A549 (cell line): ENCODE results near the gene RTN4IP1. TPM values are rescaled to one million over a fixed set of nuclear protein-coding genes. Genes with fewer than 3 reads are reported as not detected.
A peak's percentile ranks its signal among the peaks of the same experiment; 100 is the strongest.
"Not testable (repeated sequence)": the region's sequence is repeated elsewhere in the genome, so short reads cannot be mapped to it uniquely, and the experiment has no call there.

Source experiments
- ATAC-seq, 2 experiments: fragments of 200-7000 bp in 1 of 2; fragments of >200 bp in 1 of 2; cut with Nextera tagmentation in 1 of 2; cut with Tn5 transposase in 1 of 2; 3 replicates each; pipeline versions ENCODE4 v1.8.0 to v1.9.1; 2018 to 2020; ENCODE audit warnings: mild to moderate bottlenecking in 1 of 2, moderate library complexity in 1 of 2
- CTCF ChIA-PET: fragments of 300-600 bp; sonication (Branson Sonifier 250); formaldehyde crosslinking; extraction: SDS; loops from one replicate; lab custom pipeline; 2021; ENCODE audit warnings: antibody characterized with exemption, inconsistent platforms; lab: Yijun Ruan, JAX
- POLR2A ChIA-PET: fragments of 350-600 bp; formaldehyde crosslinking; extraction: SDS; loops from one replicate; lab custom pipeline; 2021; ENCODE audit warnings: antibody characterized with exemption, inconsistent platforms; lab: Yijun Ruan, JAX
- DNase-seq, 2 experiments: peaks; one replicate each; pipeline versions ENCODE4 v3.0.0 to v3.0.0-alpha.2; 2011 to 2016; ENCODE audit warnings: low read depth in 1 of 2, low spot score in 1 of 2
- FAIRE-seq: peaks from 2 replicates; lab custom pipeline; 2011; peaks lifted over from hg19 to GRCh38; lab: Jason Lieb, UNC
- H3K27ac ChIP-seq, 2 experiments: fragments of >200 bp; sonication (Bioruptor Twin); formaldehyde crosslinking; 3 replicates each; pipeline ENCODE4 v1.5.1; 2016 to 2017
- H3K4me1 ChIP-seq: fragments of >200 bp; sonication (Bioruptor Twin); formaldehyde crosslinking; 3 replicates; pipeline ENCODE4 v1.6.1; 2016
- H3K4me2 ChIP-seq: fragments of >200 bp; sonication (Bioruptor Twin); formaldehyde crosslinking; 3 replicates; pipeline ENCODE4 v1.6.1; 2016
- H3K4me3 ChIP-seq: fragments of >200 bp; sonication (Bioruptor Twin); formaldehyde crosslinking; 3 replicates; pipeline ENCODE4 v1.5.1; 2016
- H3K9me3 ChIP-seq: fragments of >200 bp; sonication (Bioruptor Twin); formaldehyde crosslinking; 3 replicates; pipeline ENCODE4 v1.6.1; 2016
- BCL3 ChIP-seq: fragments of >200 bp; sonication (Bioruptor Twin); formaldehyde crosslinking; IDR thresholded peaks from 3 replicates; pipeline ENCODE4 v1.6.1; 2016
- CBX2 ChIP-seq: fragments of 200-600 bp; sonication (generic); IDR thresholded peaks from 2 replicates; pipeline ENCODE4 v1.6.1; 2016; ENCODE audit warnings: low read depth, mild to moderate bottlenecking, borderline replicate concordance
- CEBPB ChIP-seq, 2 experiments: fragments of >200 bp in 1 of 2; sonication (Bioruptor Twin) in 1 of 2; formaldehyde crosslinking in 1 of 2; IDR thresholded peaks; 2 replicates each; pipeline ENCODE4 v1.6.1; 2012 to 2016
- EP300 ChIP-seq, 2 experiments: fragments of >200 bp; sonication (Bioruptor Twin); formaldehyde crosslinking; IDR thresholded peaks; 2 replicates in 1 of 2; 3 replicates in 1 of 2; pipeline ENCODE4 v1.6.1; 2016 to 2017
- FOSB ChIP-seq: fragments of 250-450 bp; sonication (Bioruptor Pico); IDR thresholded peaks from 2 replicates; pipeline ENCODE4 v1.5.0; 2020; ENCODE audit warnings: mild to moderate bottlenecking, moderate library complexity
- GATA3 ChIP-seq: IDR thresholded peaks from 2 replicates; pipeline ENCODE4 v1.6.1; 2012; ENCODE audit warnings: borderline replicate concordance
- HEYL ChIP-seq: fragments of 250-450 bp; sonication (Bioruptor Pico); IDR thresholded peaks from 2 replicates; pipeline ENCODE4 v1.8.0; 2021; ENCODE audit warnings: mild to moderate bottlenecking, moderate library complexity
- HOXB5 ChIP-seq: fragments of 250-450 bp; sonication (Bioruptor Pico); IDR thresholded peaks from 2 replicates; pipeline ENCODE4 v1.5.0; 2020; ENCODE audit warnings: mild to moderate bottlenecking, moderate library complexity
- KDM5A ChIP-seq: fragments of 200-600 bp; sonication (generic); IDR thresholded peaks from 2 replicates; pipeline ENCODE4 v1.6.1; 2016; ENCODE audit warnings: antibody characterized with exemption, mild to moderate bottlenecking
- MAZ ChIP-seq: fragments of 150-350 bp; IDR thresholded peaks from 2 replicates; pipeline ENCODE4 v1.6.1; 2014; ENCODE audit warnings: antibody characterized with exemption, low read depth, low read length, borderline replicate concordance
- PBX3 ChIP-seq: IDR thresholded peaks from 2 replicates; pipeline ENCODE4 v1.6.1; 2012
- PHF8 ChIP-seq: fragments of 200-600 bp; sonication (generic); IDR thresholded peaks from 2 replicates; pipeline ENCODE4 v1.6.1; 2016; ENCODE audit warnings: low read depth, mild to moderate bottlenecking, antibody characterized with exemption, moderate library complexity, borderline replicate concordance
- POLR2A ChIP-seq: IDR thresholded peaks from 2 replicates; pipeline ENCODE4 v1.6.1; 2012; ENCODE audit warnings: mild to moderate bottlenecking, low read length
- RAD21 ChIP-seq, 2 experiments: fragments of >200 bp in 1 of 2; sonication (Bioruptor Twin) in 1 of 2; formaldehyde crosslinking in 1 of 2; IDR thresholded peaks in 1 of 2; conservative IDR thresholded peaks in 1 of 2; 2 replicates in 1 of 2; 3 replicates in 1 of 2; pipeline ENCODE4 v1.6.1; 2012 to 2018; ENCODE audit warnings: inconsistent platforms in 1 of 2
- RNF2 ChIP-seq: fragments of 200-600 bp; sonication (generic); IDR thresholded peaks from 2 replicates; pipeline ENCODE4 v1.6.1; 2016; ENCODE audit warnings: low read depth, mild to moderate bottlenecking, antibody characterized with exemption, moderate library complexity, borderline replicate concordance
- USF2 ChIP-seq: fragments of 450-650 bp; IDR thresholded peaks from 2 replicates; pipeline ENCODE4 v1.6.1; 2014; ENCODE audit warnings: antibody characterized with exemption
- ZC3H11A ChIP-seq: fragments of 450-650 bp; IDR thresholded peaks from 2 replicates; pipeline ENCODE4 v1.6.1; 2014; ENCODE audit warnings: antibody characterized with exemption, mild to moderate bottlenecking
- WGBS: methylation state at CpG from one replicate; pipeline ENCODE4 v1.1.6; 2017; ENCODE audit errors: missing lambda C conversion rate; 5-methylcytosine and 5-hydroxymethylcytosine counted together
- polyA plus RNA-seq, 4 experiments: library from polyadenylated mRNA; depleted of rRNA in 3 of 4; stranded (reverse); fragments of >200 nt; fragmentation: RNase III in 1 of 4; extraction: RNeasy Plus Mini Kit Qiagen cat#74134 plus additional on column Dnase treatment in 1 of 4; gene quantifications; 2 replicates in 3 of 4; 3 replicates in 1 of 4; pipeline ENCODE4 v1.2.3, GENCODE V29; 2011 to 2017
- TF ChIP-seq, protein P1 (sequence below): fragments of 250-450 bp; sonication (Bioruptor Pico); IDR thresholded peaks from 2 replicates; pipeline ENCODE4 v1.5.0; 2020; ENCODE audit warnings: low read depth, mild to moderate bottlenecking, moderate library complexity
- TF ChIP-seq, protein P2 (sequence below): fragments of >200 bp; sonication (Bioruptor Twin); formaldehyde crosslinking; IDR thresholded peaks from 3 replicates; pipeline ENCODE4 v1.5.1; 2016
- TF ChIP-seq, protein P3 (sequence below): fragments of 200-600 bp; sonication (generic); IDR thresholded peaks from 2 replicates; pipeline ENCODE4 v1.6.1; 2016; ENCODE audit warnings: antibody characterized with exemption, mild to moderate bottlenecking, moderate library complexity

Gene RTN4IP1
- polyA plus RNA-seq, 2 of the 4 experiments (the other 2 are of a cell fraction) = 13.9 to 15.1 TPM

GRCh38 chr6:106629859-106630163, 513 bp upstream of the RTN4IP1 start:
- Histone ChIP-seq H3K4me1 (peaks cover 15% of the 10 kb centered on the region), H3K4me2 (peak overlapping the region; percentile 95), H3K27ac (peak overlapping the region; percentile 84 to 97), H3K9me3 (no peaks in the 10 kb centered on the region), H3K4me3 (peak overlapping the region; percentile 86)
- no peak for DNase-seq
- CTCF ChIA-PET = no interaction called here
- no peak for ATAC-seq
- WGBS = 0% methylated on average over 6 of the region's 14 CpGs
- POLR2A ChIA-PET = no interaction called here
- FAIRE-seq = no peak
- no peak for TF ChIP-seq RNF2
- TF ChIP-seq, protein P1, sequence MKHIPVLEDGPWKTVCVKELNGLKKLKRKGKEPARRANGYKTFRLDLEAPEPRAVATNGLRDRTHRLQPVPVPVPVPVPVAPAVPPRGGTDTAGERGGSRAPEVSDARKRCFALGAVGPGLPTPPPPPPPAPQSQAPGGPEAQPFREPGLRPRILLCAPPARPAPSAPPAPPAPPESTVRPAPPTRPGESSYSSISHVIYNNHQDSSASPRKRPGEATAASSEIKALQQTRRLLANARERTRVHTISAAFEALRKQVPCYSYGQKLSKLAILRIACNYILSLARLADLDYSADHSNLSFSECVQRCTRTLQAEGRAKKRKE (CRISPR knock-in tag) = no peak
- no peak for TF ChIP-seq BCL3
- no peak for TF ChIP-seq HEYL (CRISPR knock-in tag)
- 0 out of 2 replicates have a peak, but pooled peaks have one; percentile 39 for TF ChIP-seq PHF8
- peak; percentile 70; the same call in 1 of the 2 replicates for TF ChIP-seq KDM5A

- ChIA-PET POLR2A (no interaction called here), CTCF (no interaction called here)
- TF ChIP-seq HEYL (CRISPR knock-in tag) (no peak), CEBPB (IDR thresholded peaks at IDR 0.05) (no peak), GATA3 (no peak), RNF2 (no peak), POLR2A (no peak), EP300 (IDR thresholded peaks at IDR 0.05) (no peak), FOSB (CRISPR knock-in tag) (no peak), RAD21 (conservative IDR thresholded peaks at IDR 0.05 in 1 of 2, IDR thresholded peaks at IDR 0.05 in 1 of 2) (no peak), PBX3 (no peak)
- TF ChIP-seq, protein P2, sequence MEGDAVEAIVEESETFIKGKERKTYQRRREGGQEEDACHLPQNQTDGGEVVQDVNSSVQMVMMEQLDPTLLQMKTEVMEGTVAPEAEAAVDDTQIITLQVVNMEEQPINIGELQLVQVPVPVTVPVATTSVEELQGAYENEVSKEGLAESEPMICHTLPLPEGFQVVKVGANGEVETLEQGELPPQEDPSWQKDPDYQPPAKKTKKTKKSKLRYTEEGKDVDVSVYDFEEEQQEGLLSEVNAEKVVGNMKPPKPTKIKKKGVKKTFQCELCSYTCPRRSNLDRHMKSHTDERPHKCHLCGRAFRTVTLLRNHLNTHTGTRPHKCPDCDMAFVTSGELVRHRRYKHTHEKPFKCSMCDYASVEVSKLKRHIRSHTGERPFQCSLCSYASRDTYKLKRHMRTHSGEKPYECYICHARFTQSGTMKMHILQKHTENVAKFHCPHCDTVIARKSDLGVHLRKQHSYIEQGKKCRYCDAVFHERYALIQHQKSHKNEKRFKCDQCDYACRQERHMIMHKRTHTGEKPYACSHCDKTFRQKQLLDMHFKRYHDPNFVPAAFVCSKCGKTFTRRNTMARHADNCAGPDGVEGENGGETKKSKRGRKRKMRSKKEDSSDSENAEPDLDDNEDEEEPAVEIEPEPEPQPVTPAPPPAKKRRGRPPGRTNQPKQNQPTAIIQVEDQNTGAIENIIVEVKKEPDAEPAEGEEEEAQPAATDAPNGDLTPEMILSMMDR = no peak
- Histone ChIP-seq H3K4me2 (peak overlapping the region; percentile 85), H3K27ac (peak overlapping the region; percentile 84 to 97), H3K9me3 (no peaks in the 10 kb centered on the region), H3K4me3 (peak overlapping the region; percentile 86), H3K4me1 (peaks cover 15% of the 10 kb centered on the region)
- WGBS = 16% methylated on average over 7 of the region's 7 CpGs
- peak; percentile 27 to 49; a peak in 3 of 6 replicates for ATAC-seq
- no peak for FAIRE-seq
- no peak for DNase-seq
Observed at GRCh38 chr6:106628658-106629102, 618 bp downstream of the RTN4IP1 start.

- POLR2A ChIA-PET, ATAC-seq, H3K4me3 ChIP-seq, DNase-seq, H3K27ac ChIP-seq, H3K9me3 ChIP-seq, FAIRE-seq: not testable (repeated sequence)
- CTCF ChIA-PET = interaction anchor here (0.6 to 1.5 kb wide), 2 partner anchors 18 to 352 kb away, joined by 3 read pairs; no protein-coding TSS in a partner anchor
- Histone ChIP-seq H3K4me2 (peak overlapping the region; percentile 85; the same call in 2 of the 3 replicates), H3K4me1 (peaks cover 15% of the 10 kb centered on the region)
- 98% methylated on average over 14 of the region's 16 CpGs for WGBS
Observed at GRCh38 chr6:106627760-106628159, 1.5 kb downstream of the RTN4IP1 start.

DNA sequence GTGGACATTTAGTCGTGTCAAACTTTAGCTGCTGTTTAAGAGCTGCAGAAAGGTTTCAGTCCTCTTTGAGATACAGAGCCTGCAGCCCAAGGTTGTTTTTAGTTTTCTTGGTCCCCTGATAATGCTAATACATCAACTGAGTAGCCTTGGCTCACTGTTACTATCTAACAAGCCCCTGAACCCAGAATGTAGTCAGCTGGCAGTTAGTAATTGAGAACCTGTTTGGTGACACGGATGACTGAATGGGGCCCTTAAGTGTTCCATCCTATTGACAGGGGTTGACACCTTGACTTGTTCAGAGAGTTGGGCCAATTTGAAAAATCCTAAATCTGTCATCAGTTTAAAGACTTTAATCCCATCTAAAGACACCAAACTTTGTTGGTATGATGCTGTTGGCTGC, 2.8 kb downstream of the RTN4IP1 start:
- FAIRE-seq (no peak), DNase-seq (no peak), ATAC-seq (no peak)
- Histone ChIP-seq H3K4me3 (no peak overlapping the region), H3K4me2 (no peak overlapping the region), H3K4me1 (peaks cover 15% of the 10 kb centered on the region), H3K9me3 (no peaks in the 10 kb centered on the region), H3K27ac (no peak overlapping the region)
- POLR2A ChIA-PET = no interaction called here
- TF ChIP-seq ZC3H11A = no peak
- TF ChIP-seq MAZ = no peak
- no peak for TF ChIP-seq USF2
- TF ChIP-seq, protein P3, sequence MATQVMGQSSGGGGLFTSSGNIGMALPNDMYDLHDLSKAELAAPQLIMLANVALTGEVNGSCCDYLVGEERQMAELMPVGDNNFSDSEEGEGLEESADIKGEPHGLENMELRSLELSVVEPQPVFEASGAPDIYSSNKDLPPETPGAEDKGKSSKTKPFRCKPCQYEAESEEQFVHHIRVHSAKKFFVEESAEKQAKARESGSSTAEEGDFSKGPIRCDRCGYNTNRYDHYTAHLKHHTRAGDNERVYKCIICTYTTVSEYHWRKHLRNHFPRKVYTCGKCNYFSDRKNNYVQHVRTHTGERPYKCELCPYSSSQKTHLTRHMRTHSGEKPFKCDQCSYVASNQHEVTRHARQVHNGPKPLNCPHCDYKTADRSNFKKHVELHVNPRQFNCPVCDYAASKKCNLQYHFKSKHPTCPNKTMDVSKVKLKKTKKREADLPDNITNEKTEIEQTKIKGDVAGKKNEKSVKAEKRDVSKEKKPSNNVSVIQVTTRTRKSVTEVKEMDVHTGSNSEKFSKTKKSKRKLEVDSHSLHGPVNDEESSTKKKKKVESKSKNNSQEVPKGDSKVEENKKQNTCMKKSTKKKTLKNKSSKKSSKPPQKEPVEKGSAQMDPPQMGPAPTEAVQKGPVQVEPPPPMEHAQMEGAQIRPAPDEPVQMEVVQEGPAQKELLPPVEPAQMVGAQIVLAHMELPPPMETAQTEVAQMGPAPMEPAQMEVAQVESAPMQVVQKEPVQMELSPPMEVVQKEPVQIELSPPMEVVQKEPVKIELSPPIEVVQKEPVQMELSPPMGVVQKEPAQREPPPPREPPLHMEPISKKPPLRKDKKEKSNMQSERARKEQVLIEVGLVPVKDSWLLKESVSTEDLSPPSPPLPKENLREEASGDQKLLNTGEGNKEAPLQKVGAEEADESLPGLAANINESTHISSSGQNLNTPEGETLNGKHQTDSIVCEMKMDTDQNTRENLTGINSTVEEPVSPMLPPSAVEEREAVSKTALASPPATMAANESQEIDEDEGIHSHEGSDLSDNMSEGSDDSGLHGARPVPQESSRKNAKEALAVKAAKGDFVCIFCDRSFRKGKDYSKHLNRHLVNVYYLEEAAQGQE = no peak
- no peak for TF ChIP-seq HOXB5 (CRISPR knock-in tag)
- no peak for TF ChIP-seq CBX2
- TF ChIP-seq EP300 (IDR thresholded peaks at IDR 0.05) = no peak
- CTCF ChIA-PET = interaction anchor here (1.5 kb wide), 1 partner anchor 353 kb away, joined by 3 read pairs; no protein-coding TSS in a partner anchor
- 49% methylated on average over 2 of the region's 2 CpGs for WGBS
